Stimulated activated CD8-positive, alpha-beta memory T cell treated with anti-CD3 and anti-CD28 coated beads, Interleukin-4, amount 100 ng/mL, for 48 hours (primary cell): ENCODE data around the gene AKAP6.

ENCODE experiments used
- DNase-seq: peaks from one replicate; pipeline ENCODE4 v3.0.0-alpha.2; 2020

The AKAP6 gene

DNA sequence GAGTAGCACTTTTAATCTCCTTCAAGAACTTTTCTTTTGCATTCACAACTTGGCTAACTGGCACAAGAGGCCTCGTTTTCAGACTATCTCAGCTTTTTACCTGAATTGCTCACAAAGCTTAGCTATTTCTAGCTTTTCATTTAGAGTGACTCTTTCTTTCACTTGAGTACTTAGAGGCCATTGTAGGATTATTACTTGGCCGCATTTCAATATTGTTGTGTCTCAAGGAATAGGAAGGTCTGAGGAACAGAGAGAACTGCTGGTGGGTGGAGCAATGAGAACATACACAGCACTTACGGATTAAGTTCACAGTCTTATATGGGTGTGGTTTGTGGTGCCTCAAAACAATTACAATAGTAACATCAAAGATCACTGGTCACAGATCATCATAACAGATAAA is 384.8 kb downstream of the AKAP6 start:
- no peak for DNase-seq

DNA sequence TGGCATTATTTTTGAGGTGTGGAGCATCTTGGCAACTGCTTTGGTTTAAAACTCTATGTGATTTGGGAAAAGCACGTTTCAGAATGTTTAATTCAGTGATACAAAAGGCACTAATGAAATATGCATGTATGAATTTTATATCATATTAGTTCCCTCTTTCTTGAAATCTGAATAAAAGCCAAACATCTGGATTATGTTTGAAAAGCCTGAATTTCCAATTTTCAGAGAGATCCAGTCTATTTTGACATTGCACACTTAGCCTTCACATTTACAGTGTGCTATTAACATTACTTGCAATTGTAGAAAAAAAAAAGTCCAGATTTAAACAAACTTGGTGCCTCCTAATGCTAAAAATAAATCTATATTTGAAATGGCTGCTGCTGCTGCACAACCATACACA is 390.5 kb downstream of the AKAP6 start:
- DNase-seq, result no peak

GRCh38 chr14:32720927-32721326 is 391.8 kb downstream of the AKAP6 start:
- DNase-seq, result no peak

DNA sequence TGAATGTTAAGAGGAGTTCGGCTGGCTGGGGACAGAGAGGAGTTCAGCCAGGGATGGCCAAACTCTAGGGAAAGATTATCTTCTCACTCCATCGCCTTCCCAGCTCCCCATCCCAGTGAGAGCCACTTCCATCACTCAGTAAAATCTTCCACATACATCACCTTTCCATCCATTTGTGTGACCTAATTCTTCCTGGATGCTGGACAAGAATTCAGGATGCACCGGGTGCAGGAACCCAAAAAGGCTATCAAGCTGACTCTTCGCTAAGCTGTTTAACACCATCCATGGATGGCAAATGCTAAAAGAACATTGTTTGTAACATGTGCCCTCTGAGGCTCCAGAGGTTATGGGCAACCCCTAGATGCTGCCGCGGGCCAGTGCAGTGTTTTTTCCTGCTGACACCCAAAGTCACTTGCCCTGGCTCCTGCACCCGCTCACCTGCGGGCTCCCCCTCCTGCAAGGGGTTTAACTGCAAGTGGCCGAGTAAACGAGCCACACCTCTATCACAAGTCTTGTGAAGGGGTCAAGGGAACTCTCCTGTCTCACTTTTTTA is 393.6 kb downstream of the AKAP6 start:
- no peak for DNase-seq

DNA sequence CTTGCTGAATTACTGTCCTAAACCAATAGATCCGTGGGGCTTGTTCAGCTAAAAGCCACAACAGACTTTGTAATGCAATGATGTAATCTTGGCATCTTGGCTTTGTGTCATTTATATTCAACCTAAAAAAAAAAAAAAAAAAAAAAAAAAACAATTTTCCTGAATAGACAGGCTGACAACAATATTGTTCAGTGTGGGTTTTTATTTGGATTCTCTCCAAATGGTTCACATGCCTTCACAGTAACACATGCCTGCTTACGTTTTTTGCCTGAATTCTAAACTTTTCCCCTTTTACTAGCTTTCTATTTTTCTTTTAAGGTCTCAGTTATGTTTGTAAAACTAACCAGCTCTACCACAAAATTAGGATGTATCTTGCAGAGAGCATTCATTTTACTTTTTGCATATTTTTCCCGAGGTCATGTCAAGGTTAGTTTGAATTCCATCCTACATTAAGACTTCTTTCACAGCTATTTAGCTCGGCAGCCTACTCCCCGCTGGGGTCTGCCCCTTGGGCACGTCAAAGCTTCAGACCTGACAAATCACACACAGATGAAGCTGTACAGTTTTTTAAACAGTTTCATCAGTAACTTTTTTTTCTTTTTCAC is 395.9 kb downstream of the AKAP6 start:
- DNase-seq, result no peak

DNA sequence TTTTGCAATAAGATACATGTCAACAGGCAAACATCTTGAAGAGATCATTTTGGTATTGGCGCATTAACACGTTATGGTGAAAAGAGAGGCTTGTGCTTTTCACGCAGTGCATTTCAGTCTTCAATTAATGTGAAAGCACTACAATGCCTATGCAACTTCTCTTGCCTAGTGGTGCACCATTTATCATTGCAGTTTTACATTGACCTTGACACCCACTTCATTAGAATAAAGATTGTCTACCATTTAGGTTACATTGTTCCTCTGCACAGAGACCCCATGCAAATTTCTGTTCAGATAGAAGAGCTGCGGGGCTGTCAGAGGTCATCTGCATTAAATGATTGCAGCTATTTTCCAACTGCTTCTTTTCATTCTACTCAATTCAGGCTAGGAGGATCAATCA is 397.4 kb downstream of the AKAP6 start:
- no peak for DNase-seq

DNA sequence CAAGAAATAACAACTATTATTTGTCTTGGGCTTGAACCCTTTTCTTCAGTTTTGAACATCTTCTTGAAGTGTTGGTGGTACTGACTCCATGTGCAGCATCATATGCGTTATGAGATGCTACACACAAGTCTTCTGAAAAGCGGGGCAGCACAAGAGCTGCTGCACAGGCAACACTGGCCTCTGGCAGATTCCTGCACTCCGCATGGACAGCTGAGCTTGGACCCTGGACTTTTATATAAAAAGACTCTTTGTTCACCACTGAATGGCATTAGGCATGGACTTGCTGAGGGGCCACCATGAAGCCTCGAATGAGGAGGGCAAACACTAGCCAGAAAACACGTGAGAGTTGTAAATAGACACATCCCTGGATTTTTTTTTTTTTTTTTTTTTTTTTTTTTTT is 398.7 kb downstream of the AKAP6 start:
- no peak for DNase-seq

DNA sequence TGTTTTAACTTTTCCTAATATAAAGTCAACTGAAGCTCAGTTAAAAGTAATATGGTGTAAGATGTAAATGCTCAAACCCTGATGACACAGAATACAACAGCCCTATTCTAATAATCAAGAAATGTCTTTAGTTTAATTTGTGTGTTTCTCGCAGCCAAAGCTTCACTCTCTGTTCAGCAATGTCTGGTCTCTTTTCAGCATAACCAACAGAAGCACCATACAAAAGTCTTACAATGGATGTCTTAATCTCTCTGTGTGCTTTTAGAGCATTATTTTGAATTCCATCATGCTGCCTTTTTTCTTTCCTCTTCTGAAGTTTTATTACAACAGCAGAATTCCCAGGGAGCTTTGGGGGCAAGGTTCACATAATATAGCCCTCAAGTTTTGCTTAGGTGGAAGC is 399.4 kb downstream of the AKAP6 start:
- DNase-seq, result no peak

DNA sequence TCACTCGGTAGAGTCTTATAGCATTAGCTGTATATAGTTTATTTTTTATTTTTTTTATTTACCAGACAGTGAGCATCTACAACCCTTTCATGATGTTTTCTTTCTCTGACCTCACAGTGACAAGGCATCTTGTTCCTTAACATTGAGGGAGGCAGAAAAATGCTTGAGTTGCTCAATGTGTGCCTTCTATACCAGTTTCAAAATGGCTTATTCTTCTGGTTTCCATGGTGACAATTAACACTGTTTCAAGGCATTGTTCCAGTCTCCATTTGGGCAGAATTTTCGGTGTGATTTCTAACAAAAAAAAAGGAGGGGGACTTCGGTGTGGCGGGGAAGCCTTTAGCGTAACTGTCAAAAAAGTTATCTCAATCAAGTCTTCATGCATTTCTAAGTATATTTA is 399.9 kb downstream of the AKAP6 start:
- no peak for DNase-seq

DNA sequence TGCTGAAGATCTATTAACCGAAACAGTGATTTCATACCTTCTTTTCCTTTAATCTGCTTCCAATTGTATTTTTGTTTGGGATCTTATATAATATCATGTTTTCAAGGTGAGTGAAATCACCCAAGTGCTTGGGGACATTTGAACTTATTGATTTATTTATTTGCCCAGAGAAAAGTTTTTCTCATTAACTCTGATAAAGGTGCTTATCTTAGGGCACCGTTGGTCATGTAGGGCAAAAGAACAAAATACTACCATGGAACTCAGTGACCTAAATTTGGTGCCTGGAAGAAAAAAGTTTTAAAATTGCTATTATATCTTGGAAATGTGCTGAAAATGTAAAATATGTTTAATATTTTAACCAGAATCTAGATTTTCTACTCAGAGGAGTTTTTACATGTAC is 402.2 kb downstream of the AKAP6 start:
- no peak for DNase-seq

- no peak for DNase-seq
Measured at GRCh38 chr14:32733015-32733414, 403.9 kb downstream of the AKAP6 start.

GRCh38 chr14:32734261-32734660 is 405.2 kb downstream of the AKAP6 start:
- DNase-seq, result no peak

- DNase-seq, result no peak
Measured at GRCh38 chr14:32737621-32738020, 408.5 kb downstream of the AKAP6 start.

GRCh38 chr14:32738206-32738871 is 409.2 kb downstream of the AKAP6 start:
- DNase-seq, result no peak

- DNase-seq, result no peak
Measured at GRCh38 chr14:32744811-32745445, 415.8 kb downstream of the AKAP6 start.

- DNase-seq, result no peak
Measured at GRCh38 chr14:32754209-32754608, 425.1 kb downstream of the AKAP6 start.

GRCh38 chr14:32756173-32756572 is 427.1 kb downstream of the AKAP6 start:
- DNase-seq, result no peak

DNA sequence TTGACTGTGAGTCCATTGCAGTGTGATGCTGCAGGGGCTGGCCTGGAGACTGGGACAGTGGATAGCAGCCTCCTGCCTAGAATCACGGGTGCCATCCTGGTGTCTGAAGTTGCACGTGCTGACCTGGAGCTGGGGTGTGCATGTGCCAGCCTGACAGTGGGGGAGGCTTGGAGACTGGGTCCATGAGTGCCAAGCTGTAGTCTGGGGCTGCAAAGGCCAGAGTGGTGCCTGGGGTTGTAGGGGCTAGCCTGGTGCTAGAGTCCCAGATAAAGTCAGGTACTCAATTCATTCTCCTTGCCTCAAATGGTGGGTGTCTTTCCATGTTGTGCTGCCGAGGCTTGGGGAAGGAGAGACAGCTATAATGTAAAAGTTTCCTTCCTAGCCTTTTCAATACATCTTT is 427.7 kb downstream of the AKAP6 start:
- DNase-seq, result no peak

DNA sequence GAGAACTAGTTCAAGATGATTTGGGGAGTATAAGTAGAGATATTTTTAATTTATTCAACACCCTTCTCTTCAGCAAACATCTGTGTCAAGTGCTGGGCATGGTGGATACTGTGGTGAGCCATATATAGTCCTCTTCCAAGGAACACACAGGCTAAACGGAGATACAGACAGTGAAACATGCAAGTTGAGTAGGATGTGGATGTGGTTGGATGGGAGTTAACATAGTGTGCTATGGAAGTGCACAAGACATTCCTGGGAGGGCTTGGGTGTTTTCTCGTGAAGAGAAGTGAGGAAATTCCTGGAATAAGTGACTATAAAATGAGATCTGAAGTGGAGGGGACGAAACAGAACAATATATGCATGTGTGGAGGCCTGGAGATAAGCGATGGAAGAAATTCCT is 428.5 kb downstream of the AKAP6 start:
- no peak for DNase-seq

DNA sequence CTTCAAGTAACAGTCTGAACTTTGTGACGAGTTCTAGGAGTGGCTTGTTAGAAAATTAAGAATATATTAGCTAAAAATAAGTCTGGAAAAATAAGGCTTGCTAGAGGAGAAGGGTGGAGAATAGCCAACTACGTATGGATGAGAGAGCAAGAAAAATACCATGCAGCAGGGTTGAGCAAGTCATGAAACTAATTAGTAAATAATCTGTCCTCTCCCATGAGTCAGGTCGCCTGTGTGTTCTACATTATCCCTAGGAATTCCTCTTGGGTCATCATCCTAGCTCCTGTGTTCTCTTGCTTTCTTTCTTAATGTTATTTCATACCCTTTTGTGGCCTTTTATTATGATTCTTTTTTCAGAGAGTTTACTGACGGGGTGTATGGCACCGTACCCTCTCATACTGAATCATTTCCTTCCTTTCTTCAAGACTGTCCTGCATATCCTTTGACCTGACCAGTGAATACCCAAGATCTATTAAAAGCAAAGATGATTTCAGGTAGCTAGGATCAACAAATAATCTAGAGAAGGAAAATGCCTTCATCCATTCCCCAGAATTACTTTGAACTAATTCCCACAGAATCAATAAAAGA is 432.4 kb downstream of the AKAP6 start:
- no peak for DNase-seq

DNA sequence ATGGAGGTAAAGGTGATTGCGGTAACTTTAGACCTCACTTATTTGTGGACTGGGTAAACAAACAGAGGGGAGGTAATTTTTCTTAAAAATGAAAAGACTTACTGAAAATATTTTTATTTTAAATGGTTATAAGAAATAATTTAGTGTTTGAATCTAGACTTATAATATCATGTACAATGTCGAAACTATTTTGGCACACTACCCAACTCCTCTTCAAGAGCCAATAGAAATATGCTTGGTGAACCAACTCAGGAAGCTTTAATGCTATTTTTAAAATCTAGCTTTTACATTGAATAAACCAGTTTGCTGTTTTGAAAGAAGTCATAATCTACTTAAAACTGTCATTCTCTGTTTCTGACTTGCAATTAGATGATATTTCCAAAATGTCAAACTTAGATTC is 433.8 kb downstream of the AKAP6 start:
- no peak for DNase-seq

- no peak for DNase-seq
Measured at GRCh38 chr14:32763673-32764072, 434.6 kb downstream of the AKAP6 start.

- no peak for DNase-seq
Measured at GRCh38 chr14:32764131-32764530, 435.0 kb downstream of the AKAP6 start.

- DNase-seq, result no peak
Measured at GRCh38 chr14:32770422-32770821, 441.3 kb downstream of the AKAP6 start.
